Trophoblast cell (in vitro differentiated cells and primary cell): ENCODE data around the gene SMARCB1.

Experiments used
- DNase-seq, 2 donors: peaks; one replicate each; pipeline ENCODE4 v3.0.0-alpha.2; 2016
- H2AFZ ChIP-seq: 2 replicates; pipeline ENCODE4 v1.6.1; 2013; ENCODE audit warnings: low read length, moderate library complexity, mild to moderate bottlenecking; ENCODE audit not compliant: insufficient read depth, poor library complexity
- H2AK5ac ChIP-seq: 2 replicates; pipeline ENCODE4 v1.6.1; 2013; ENCODE audit warnings: mild to moderate bottlenecking, low read length
- H2BK120ac ChIP-seq: 2 replicates; pipeline ENCODE4 v1.6.1; 2013; ENCODE audit warnings: low read length, mild to moderate bottlenecking, moderate library complexity; ENCODE audit not compliant: insufficient read depth, poor library complexity
- H2BK12ac ChIP-seq: 2 replicates; pipeline ENCODE4 v1.6.1; 2013; ENCODE audit warnings: mild to moderate bottlenecking, low read length, moderate library complexity
- H2BK5ac ChIP-seq: 2 replicates; pipeline ENCODE4 v1.6.1; 2013; ENCODE audit warnings: low read length, low read depth, moderate library complexity, mild to moderate bottlenecking; ENCODE audit not compliant: poor library complexity
- H3K14ac ChIP-seq: 2 replicates; pipeline ENCODE4 v1.6.1; 2013; ENCODE audit warnings: mild to moderate bottlenecking, low read length
- H3K18ac ChIP-seq: 2 replicates; pipeline ENCODE4 v1.6.1; 2013; ENCODE audit warnings: mild to moderate bottlenecking, low read length
- H3K23ac ChIP-seq: 2 replicates; pipeline ENCODE4 v1.6.1; 2013; ENCODE audit warnings: low read length
- H3K27ac ChIP-seq: 2 replicates; pipeline ENCODE4 v1.5.1; 2013; ENCODE audit warnings: low read depth, mild to moderate bottlenecking, inconsistent platforms, low read length, moderate library complexity
- H3K27me3 ChIP-seq: 2 replicates; pipeline ENCODE4 v1.6.1; 2013; ENCODE audit warnings: inconsistent platforms, mild to moderate bottlenecking, low read length, moderate library complexity; ENCODE audit not compliant: insufficient read depth
- H3K36me3 ChIP-seq, 2 experiments: 1 replicate in 1 of 2; 2 replicates in 1 of 2; pipeline ENCODE4 v1.6.1; 2013; ENCODE audit warnings: low read length in 2 of 2, mild to moderate bottlenecking in 2 of 2, moderate library complexity in 1 of 2; ENCODE audit not compliant: insufficient read depth in 2 of 2, control insufficient read depth in 1 of 2
- H3K4ac ChIP-seq: 2 replicates; pipeline ENCODE4 v1.6.1; 2013; ENCODE audit warnings: low read depth, mild to moderate bottlenecking, low read length, moderate library complexity
- H3K4me1 ChIP-seq, 2 experiments: 1 replicate in 1 of 2; 2 replicates in 1 of 2; pipeline ENCODE4 v1.6.1; 2013; ENCODE audit warnings: low read length in 2 of 2, mild to moderate bottlenecking in 2 of 2, moderate library complexity in 1 of 2; ENCODE audit not compliant: insufficient read depth in 2 of 2, control insufficient read depth in 1 of 2
- H3K4me2 ChIP-seq: 2 replicates; pipeline ENCODE4 v1.6.1; 2013; ENCODE audit warnings: inconsistent platforms, mild to moderate bottlenecking, low read length, moderate library complexity
- H3K4me3 ChIP-seq: 2 replicates; pipeline ENCODE4 v1.5.1; 2013; ENCODE audit warnings: mild to moderate bottlenecking, low read depth, low read length, inconsistent platforms
- H3K79me1 ChIP-seq: one replicate; pipeline ENCODE4 v1.6.1; 2013; ENCODE audit warnings: low read length
- H3K79me2 ChIP-seq: 2 replicates; pipeline ENCODE4 v1.6.1; 2013; ENCODE audit warnings: low read length, mild to moderate bottlenecking; ENCODE audit not compliant: control insufficient read depth, insufficient read depth, poor library complexity
- H3K9ac ChIP-seq: 2 replicates; pipeline ENCODE4 v1.6.1; 2013; ENCODE audit warnings: mild to moderate bottlenecking, low read length
- H3K9me3 ChIP-seq: 2 replicates; pipeline ENCODE4 v1.6.1; 2013; ENCODE audit warnings: low read depth, mild to moderate bottlenecking, control low read depth, inconsistent platforms, low read length; ENCODE audit not compliant: insufficient read depth
- H4K12ac ChIP-seq: 2 replicates; pipeline ENCODE4 v1.6.1; 2013; ENCODE audit warnings: low read depth, mild to moderate bottlenecking, low read length, moderate library complexity
- H4K8ac ChIP-seq: 2 replicates; pipeline ENCODE4 v1.6.1; 2013; ENCODE audit warnings: low read depth, mild to moderate bottlenecking, low read length, moderate library complexity
- H4K91ac ChIP-seq: one replicate; pipeline ENCODE4 v1.6.1; 2013; ENCODE audit warnings: low read depth, mild to moderate bottlenecking, low read length, moderate library complexity
- WGBS: extraction: QIAGEN DNeasy Blood & Tissue Kit; methylation state at CpG from one replicate; pipeline ENCODE4 v1.1.7; 2013; ENCODE audit warnings: missing lambda C conversion rate; ENCODE audit not compliant: insufficient read length, insufficient coverage; ENCODE audit errors: extremely low coverage; 5-methylcytosine and 5-hydroxymethylcytosine counted together

The SMARCB1 gene

DNA sequence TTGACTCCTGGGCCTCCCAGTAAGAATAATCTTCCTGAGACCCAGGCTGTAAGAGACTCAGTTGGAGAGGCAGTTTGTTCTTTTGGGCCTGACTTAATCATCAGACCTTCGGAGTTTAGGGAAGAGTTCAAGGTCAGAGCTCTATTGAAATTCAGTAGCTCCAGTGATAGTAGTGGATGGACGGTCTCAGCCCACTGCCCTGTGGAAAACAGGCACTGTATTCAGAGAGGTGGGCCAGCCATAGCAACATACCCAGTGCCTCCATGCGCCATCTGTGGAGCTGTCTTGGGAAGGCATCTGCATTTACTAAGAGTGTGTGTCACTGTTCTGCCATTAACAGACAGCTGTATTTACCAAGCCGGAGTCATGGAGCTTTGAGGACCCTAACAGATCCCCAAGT is 2.9 kb downstream of the SMARCB1 start:
- H3K79me2 ChIP-seq: peaks cover 11% of the 10 kb centered on the region
- H3K23ac ChIP-seq: no peak overlapping the region
- H4K91ac ChIP-seq: no peak overlapping the region
- no peaks in the 10 kb centered on the region for H3K27me3 ChIP-seq
- H2AK5ac ChIP-seq: no peak overlapping the region
- H3K9me3 ChIP-seq: no peaks in the 10 kb centered on the region
- H3K4me2 ChIP-seq: no peak overlapping the region
- no peak overlapping the region for H2BK12ac ChIP-seq
- H3K14ac ChIP-seq: no peak overlapping the region
- H2BK120ac ChIP-seq: no peak overlapping the region
- no peak overlapping the region for H4K12ac ChIP-seq
- H2BK5ac ChIP-seq: no peak overlapping the region
- DNase-seq: no peak
- no peak overlapping the region for H4K8ac ChIP-seq
- no peak overlapping the region for H3K4me3 ChIP-seq
- H3K27ac ChIP-seq: no peak overlapping the region
- peaks cover 29 to 32% of the 10 kb centered on the region in 2 experiments for H3K36me3 ChIP-seq
- no peak overlapping the region for H3K9ac ChIP-seq
- H3K4me1 ChIP-seq: peaks cover 5% of the 10 kb centered on the region in 2 experiments
- peak overlapping the region; percentile 42 for H3K4ac ChIP-seq
- WGBS: no CpG with 5 or more reads among the region's 4 CpGs
- no peak overlapping the region for H2AFZ ChIP-seq
- H3K79me1 ChIP-seq: peaks cover 12% of the 10 kb centered on the region
- H3K18ac ChIP-seq: no peak overlapping the region

- Histone ChIP-seq H4K12ac (no peak overlapping the region), H2BK120ac (no peak overlapping the region), H3K18ac (peak overlapping the region; percentile 1), H3K4me2 (no peak overlapping the region), H3K4ac (peak overlapping the region; percentile 53), H3K79me1 (peaks cover 12% of the 10 kb centered on the region), H2BK5ac (no peak overlapping the region), H3K23ac (no peak overlapping the region), H3K4me1 (peaks cover 5% of the 10 kb centered on the region in 2 experiments), H3K9ac (no peak overlapping the region), H3K27ac (no peak overlapping the region), H4K91ac (no peak overlapping the region), H2AK5ac (no peak overlapping the region), H3K4me3 (no peak overlapping the region), H2BK12ac (no peak overlapping the region), H3K27me3 (no peaks in the 10 kb centered on the region), H3K14ac (no peak overlapping the region), H2AFZ (no peak overlapping the region), H3K79me2 (peaks cover 11% of the 10 kb centered on the region), H3K36me3 (peaks cover 39 to 40% of the 10 kb centered on the region in 2 experiments), H3K9me3 (no peaks in the 10 kb centered on the region), H4K8ac (no peak overlapping the region)
- WGBS: no CpG with 5 or more reads among the region's 11 CpGs
- no peak for DNase-seq
Observed at GRCh38 chr22:23790819-23791737, 4.3 kb downstream of the SMARCB1 start.

DNA sequence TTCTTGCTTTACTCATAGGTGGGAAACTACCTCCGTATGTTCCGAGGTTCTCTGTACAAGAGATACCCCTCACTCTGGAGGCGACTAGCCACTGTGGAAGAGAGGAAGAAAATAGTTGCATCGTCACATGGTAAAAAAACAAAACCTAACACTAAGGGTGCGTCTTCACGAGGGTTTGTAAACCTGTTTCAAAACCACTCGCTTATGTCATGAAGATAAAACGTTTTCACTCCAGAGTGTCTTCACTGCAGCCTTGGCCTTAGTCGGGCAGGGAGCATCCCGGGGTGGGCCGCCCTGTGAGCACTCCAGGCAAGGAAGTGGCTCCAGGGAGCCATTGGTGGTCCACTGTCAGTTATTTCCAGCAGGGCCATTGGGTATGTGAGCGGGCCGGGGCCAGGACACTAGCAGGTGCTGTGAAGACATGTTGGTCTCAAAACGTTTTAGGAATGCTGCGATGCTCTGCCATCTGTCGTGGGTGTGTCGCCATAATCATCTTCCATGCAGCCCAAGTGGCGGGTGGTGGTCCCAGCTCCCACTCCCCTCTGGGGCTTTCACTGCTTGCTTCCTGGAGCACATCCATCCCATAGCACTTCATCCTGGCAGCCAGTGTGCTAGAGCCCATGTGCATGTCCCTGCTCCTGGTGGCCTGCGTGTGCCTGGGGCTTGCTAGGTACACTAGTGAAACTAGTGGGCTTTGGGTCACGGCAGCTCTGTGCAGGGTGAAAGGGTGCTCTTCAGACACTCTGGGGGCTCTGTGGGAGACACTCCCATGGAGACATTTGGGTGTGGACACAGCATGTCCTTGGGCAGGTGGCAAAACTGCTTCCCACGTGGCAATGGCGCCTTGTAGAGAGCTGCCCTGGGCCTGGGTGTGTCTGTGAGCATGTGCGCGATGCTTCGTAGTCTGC is 5.2 kb downstream of the SMARCB1 start:
- peak overlapping the region; percentile 1 for H3K18ac ChIP-seq
- no peak overlapping the region for H4K91ac ChIP-seq
- no peak overlapping the region for H3K4me2 ChIP-seq
- H3K27ac ChIP-seq: no peak overlapping the region
- no peak overlapping the region for H2BK120ac ChIP-seq
- no peak overlapping the region for H3K23ac ChIP-seq
- no peak overlapping the region for H3K4me3 ChIP-seq
- no CpG with 5 or more reads among the region's 25 CpGs for WGBS
- no peak overlapping the region for H4K8ac ChIP-seq
- H3K4me1 ChIP-seq: no peaks in the 10 kb centered on the region
- H2BK12ac ChIP-seq: no peak overlapping the region
- H3K9me3 ChIP-seq: no peaks in the 10 kb centered on the region
- no peak overlapping the region for H2BK5ac ChIP-seq
- no peak overlapping the region for H2AK5ac ChIP-seq
- H3K79me1 ChIP-seq: peaks cover 4% of the 10 kb centered on the region
- peak overlapping the region; percentile 53 for H3K4ac ChIP-seq
- peaks cover 44 to 46% of the 10 kb centered on the region in 2 experiments for H3K36me3 ChIP-seq
- H3K27me3 ChIP-seq: no peaks in the 10 kb centered on the region
- no peak overlapping the region for H2AFZ ChIP-seq
- DNase-seq: no peak
- H4K12ac ChIP-seq: no peak overlapping the region
- H3K79me2 ChIP-seq: peaks cover 7% of the 10 kb centered on the region
- H3K14ac ChIP-seq: no peak overlapping the region
- no peak overlapping the region for H3K9ac ChIP-seq

DNA sequence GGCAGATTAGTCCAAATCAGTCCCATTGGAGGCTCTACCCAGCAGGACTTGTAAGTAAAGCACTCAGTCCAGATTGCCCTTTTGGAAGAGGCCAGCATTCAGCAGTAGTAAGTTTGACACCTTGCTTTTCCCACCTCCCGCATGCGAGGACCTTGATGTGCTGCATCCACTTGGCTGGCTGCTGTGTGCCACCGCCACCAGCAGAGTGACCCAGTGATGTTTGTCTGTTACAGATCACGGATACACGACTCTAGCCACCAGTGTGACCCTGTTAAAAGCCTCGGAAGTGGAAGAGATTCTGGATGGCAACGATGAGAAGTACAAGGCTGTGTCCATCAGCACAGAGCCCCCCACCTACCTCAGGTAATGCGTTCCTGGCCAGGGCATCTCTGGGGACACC is 6.6 kb downstream of the SMARCB1 start:
- H2BK12ac ChIP-seq: no peak overlapping the region
- H3K23ac ChIP-seq: no peak overlapping the region
- no peak overlapping the region for H4K8ac ChIP-seq
- no peaks in the 10 kb centered on the region for H3K79me1 ChIP-seq
- WGBS: no CpG with 5 or more reads among the region's 8 CpGs
- peaks cover 50 to 54% of the 10 kb centered on the region in 2 experiments for H3K36me3 ChIP-seq
- H3K4me2 ChIP-seq: no peak overlapping the region
- no peak overlapping the region for H2BK5ac ChIP-seq
- H3K79me2 ChIP-seq: no peaks in the 10 kb centered on the region
- H4K12ac ChIP-seq: no peak overlapping the region
- H2AFZ ChIP-seq: no peak overlapping the region
- H3K4me3 ChIP-seq: peak overlapping the region; percentile 20
- H3K4me1 ChIP-seq: no peaks in the 10 kb centered on the region
- H3K9me3 ChIP-seq: no peaks in the 10 kb centered on the region
- H3K18ac ChIP-seq: no peak overlapping the region
- no peak overlapping the region for H3K14ac ChIP-seq
- H3K9ac ChIP-seq: peak overlapping the region; percentile 3
- H4K91ac ChIP-seq: no peak overlapping the region
- peak in 1 of 2 donors; percentile 45 for DNase-seq
- no peak overlapping the region for H2BK120ac ChIP-seq
- H3K4ac ChIP-seq: no peak overlapping the region
- H3K27me3 ChIP-seq: no peaks in the 10 kb centered on the region
- H2AK5ac ChIP-seq: no peak overlapping the region
- H3K27ac ChIP-seq: no peak overlapping the region
